NCI-H1436 (cell line): ENCODE measurements around the gene ZMYM4.

Source experiments
- DNase-seq: peaks from one replicate; lab custom pipeline; 2025; lab: John Stamatoyannopoulos, UW

Gene ZMYM4

GRCh38 chr1:35278886-35279554 lies 10.5 kb downstream of the ZMYM4 start:
- DNase-seq = no peak

DNA sequence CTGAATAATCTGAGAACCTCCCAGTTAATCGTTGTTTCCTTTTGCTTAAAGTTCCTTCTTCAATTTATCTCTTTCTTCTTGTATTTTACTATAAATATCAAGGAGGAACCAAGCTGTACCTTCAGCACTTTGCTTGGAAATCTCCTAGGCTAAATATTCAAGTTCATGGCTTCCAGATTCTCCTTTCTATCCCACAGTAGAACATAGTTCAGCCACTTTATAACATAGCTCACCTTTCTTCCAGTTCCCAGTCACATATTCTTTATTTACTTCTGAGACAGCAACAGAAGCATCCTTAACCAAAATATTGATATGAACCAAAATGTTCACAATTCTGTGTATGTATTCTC lies 11.0 kb downstream of the ZMYM4 start:
- DNase-seq = no peak

GRCh38 chr1:35280006-35280405 lies 11.5 kb downstream of the ZMYM4 start:
- DNase-seq = no peak

- no peak for DNase-seq
Measured at GRCh38 chr1:35281565-35281964, 13.1 kb downstream of the ZMYM4 start.

GRCh38 chr1:35282172-35282571 lies 13.7 kb downstream of the ZMYM4 start:
- DNase-seq = no peak

GRCh38 chr1:35284852-35285251 lies 16.3 kb downstream of the ZMYM4 start:
- DNase-seq = no peak

- no peak for DNase-seq
Measured at GRCh38 chr1:35285771-35286606, 17.5 kb downstream of the ZMYM4 start.

DNA sequence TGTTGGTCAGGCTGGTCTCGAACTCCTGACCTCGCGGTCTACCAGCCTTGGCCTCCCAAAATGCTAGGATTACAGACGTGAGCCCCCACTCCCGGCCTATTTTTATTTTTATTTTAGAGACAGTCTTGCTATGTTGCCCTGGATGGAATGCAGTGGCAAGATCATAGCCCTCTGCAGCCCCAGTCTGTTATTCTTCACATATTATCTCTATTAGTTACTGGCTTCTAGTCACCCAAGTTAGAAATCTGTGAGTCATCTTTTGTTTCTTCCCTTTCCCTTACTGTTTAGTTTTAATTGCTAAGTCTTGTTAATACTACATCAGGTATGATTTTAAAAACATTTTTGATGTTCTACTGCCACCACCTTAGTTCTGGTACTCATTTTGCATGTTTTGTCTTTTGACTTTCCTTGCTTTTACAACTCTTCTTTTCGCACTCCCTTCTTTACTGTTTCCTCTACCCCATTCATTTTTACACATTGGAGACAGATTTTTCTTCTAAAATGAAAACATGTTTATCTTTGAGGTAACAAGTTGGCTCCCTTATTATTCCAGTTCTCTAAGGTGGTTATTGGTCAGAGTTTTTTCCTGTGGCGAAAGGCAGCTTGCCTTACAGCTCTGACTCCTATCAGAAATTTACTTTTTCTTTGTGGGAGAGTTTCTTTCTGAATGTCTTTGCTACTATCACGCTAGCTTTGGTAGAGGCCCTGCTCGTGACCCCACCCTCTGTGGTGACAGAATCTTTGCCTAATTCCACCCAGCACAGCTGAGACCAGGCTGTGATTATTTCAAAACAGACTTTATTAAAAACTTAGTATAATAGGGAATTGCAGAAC lies 19.5 kb downstream of the ZMYM4 start:
- no peak for DNase-seq

- no peak for DNase-seq
Measured at GRCh38 chr1:35288761-35289160, 20.3 kb downstream of the ZMYM4 start.

DNA sequence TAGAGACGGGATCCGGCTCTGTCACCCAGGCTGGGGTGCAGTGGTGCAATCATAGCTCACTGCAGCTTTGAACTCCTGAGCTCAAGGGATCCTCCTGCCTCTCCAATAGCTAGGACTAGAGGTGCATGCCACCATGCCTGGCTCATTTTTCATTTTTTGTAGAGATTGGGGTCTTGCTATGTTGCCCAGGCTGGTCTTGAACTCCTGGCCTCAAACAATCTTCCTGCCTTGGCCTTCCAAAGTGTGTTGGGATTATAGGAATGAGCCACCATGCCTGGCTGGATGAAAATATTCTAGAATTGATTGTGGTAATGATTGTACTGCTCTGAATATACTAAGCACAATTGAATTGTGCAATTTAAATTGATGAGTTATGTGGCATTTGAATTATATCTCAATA lies 21.9 kb downstream of the ZMYM4 start:
- no peak for DNase-seq

DNA sequence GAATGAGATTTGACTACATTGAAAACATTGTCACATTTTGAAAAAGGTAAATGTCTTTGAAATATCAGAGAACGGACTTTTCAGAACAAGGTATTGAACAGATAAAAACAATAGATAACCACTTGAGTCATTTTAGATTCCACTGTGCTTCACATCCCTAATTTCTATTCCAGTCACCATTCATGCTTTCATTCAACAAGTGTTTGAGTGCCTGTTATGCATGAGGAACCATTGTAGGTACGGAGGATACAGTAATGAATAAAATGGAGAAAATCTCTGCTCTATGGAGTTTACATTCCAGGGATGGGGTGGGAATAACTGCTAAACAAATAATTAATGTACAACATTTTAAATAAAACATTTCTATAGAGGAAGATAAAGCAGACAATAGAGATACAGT lies 26.3 kb downstream of the ZMYM4 start:
- DNase-seq = no peak

DNA sequence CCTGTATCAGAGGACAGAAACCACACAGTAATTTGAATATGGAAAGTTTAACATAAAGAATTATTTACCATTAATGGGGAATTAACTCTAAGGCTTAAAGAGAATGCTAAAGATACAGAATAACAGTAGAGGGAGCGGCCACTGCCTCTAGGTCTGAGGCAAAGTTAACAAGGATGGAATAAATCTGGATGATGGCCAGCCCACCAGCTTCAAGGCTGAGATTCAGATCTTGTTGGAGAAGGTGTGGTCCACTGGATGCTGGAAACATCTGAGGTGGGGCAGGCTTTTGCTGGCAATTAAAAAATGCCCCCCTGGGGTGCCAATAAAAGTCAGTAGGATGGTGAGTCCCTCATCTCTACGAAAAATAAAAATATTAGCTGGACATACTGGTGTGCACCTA lies 29.4 kb downstream of the ZMYM4 start:
- DNase-seq = no peak

DNA sequence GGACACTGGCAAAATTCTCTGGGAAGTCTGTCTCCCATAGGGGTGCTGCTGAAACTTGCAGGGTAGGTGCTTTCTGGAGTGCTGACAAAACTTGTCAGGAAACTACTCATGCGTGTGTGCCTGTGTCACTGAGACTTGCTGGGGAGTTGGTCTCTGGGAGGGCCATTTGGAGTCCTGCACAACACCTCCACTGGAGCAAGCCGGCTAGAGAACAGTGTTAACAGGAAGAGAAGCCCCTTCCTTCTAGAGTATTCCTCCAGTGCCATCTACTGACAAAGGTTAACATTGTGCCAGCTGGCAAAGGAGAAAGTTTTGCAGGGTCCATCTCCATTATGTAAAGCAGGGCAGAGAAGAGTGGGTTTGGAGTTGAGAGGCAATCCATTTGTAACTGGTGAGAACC lies 30.0 kb downstream of the ZMYM4 start:
- no peak for DNase-seq

- DNase-seq = no peak
Measured at GRCh38 chr1:35300376-35300775, 31.9 kb downstream of the ZMYM4 start.

DNA sequence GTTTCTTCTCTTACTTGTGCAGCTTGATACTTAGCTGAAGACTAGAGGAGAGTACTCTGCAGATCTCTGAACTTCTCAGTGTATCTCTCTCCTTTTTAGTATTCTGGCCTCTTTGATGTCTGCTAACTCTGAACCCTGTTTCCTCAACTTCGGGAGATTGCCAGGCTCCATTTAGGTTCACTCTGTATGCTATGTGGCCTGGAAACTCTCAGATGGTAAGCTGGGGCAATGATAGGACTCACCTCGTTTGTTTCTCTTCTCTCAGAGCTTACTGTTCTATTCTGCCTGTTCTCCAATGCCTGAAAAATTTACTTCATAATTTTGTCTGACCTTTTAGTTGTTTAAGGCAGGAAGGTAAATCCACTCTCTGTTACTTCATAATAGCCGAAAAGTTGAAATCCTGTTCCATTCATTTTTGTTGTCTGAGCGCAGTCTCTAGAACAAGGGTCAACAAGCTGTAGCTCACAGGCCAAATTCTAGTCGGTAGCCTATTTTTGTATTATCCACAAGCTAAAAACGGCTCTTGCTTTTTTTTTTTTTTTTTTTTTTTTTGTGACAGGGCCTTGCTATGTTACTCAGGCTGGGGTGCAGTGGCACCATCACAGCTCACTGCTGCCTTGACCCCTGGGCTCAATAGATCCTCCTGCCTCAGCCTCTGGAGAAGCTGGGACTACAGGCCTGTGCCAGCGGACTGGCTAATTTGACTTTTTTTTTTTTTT lies 33.3 kb downstream of the ZMYM4 start:
- DNase-seq = no peak

GRCh38 chr1:35305383-35305782 lies 36.9 kb downstream of the ZMYM4 start:
- DNase-seq = no peak

DNA sequence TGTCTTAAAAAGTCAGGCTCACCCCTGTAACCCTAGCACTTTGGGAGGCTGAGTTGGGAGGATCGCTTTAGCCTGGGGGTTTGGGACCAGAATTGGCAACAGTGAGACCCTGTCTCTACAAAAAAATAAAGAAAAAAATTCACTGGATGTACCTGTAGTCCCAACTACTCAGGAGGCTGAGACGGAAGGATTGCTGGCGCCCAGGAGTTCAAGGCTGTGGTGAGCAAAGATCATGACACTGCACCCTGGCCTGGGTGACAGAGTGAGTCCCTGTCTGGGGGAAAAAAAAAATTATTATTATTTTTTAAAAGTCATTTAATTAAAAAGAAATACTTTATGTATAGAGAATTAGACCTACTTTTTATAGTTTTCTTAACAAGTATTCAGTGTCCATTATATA lies 47.1 kb downstream of the ZMYM4 start:
- no peak for DNase-seq

DNA sequence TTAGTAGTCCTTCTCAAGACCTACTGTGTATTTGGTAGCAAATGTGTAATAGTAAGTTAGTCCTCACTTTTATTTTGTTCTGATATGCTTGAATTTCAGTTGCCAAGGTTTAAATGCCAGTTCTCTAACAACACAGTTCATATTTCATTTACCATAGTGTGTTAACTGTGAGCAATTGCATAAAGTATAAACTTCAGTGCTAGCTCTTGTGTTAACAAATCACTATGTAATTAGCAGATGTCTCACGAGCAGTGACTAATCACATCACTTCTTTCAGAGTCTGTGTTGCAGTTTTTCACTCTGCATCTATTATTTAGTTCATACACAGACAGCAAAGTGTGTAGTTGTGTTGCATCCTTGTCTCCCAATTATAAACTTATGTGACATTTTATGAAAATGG lies 47.8 kb downstream of the ZMYM4 start:
- DNase-seq = no peak

GRCh38 chr1:35319988-35320713 lies 51.6 kb downstream of the ZMYM4 start:
- no peak for DNase-seq

DNA sequence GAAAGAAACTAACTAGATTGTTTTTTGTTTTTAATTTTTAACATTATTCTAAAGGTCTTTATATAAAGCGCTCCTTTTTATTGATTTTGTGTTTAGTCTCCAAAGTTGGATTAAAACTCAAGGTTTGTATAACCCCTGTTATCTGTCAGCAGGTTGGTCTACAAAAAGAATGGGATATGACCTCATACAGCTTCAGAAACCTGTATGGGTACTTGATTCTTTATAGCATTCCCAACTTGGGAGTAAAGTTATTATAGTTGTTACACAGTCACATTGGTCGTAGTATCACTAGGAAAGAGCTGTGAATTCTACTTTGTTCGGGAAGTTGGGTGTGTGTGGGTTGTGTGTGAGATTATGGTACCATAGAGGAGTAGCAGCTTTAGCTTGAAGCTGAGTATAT lies 52.4 kb downstream of the ZMYM4 start:
- DNase-seq = no peak

DNA sequence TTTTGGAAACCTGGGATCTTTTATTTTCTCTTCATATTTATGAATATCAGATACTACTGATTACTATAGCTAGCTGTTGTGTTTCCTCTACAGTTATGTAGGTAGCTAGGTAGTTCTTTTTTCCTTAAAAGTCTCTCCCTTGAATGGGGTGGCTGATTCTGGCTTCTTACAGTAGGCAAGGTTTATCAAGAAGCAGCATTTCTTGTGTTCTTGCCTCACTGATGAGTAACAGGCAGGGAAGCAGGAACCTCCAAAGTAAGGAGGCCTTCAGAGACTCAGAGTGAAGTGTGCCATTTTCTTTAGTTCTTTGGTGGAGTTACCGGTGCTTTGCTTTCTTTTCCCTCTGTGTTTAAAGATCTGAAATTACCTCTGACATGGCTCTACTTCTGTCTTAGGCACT lies 56.0 kb downstream of the ZMYM4 start:
- no peak for DNase-seq
